ENCODE results near the gene REG3G. TPM values are rescaled to one million over a fixed set of nuclear protein-coding genes. Genes with fewer than 3 reads are reported as not detected.

REG3G gene
- total RNA-seq, 3 donors from 2014 or later (not counting 1 experiment from before 2014, with no cell fraction given) = not detected

DNA sequence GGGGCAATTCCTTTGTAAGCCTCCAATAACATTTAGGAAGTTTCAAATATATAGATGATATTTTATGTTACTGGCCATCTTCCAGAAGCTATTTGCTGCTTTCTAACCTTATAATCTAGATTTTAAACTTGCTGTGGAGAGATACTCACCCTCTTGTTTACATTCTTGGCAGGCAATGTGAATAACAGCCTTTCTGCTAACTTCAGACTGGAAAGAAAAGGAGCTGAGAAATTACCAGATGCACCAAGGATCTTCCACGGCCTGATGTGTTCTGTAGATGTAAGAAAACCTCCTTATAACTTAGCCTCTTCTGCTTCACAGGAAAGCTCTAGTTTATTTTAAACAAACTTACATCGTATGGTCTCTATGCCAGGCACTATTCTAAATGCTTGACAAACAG is 45.6 kb downstream of the REG3G start:
- Histone ChIP-seq H3K9me3 (ENCODE audit: control insufficient read depth, insufficient read depth, low read length) (peaks cover 4% of the 10 kb centered on the region), H3K27me3 (ENCODE audit: control insufficient read depth, insufficient read depth, low read length) (no peaks in the 10 kb centered on the region), H3K4me1 (ENCODE audit: control insufficient read depth, insufficient read depth, low read length) (no peaks in the 10 kb centered on the region), H3K36me3 (ENCODE audit: control insufficient read depth, insufficient read depth, low read length) (no peaks in the 10 kb centered on the region), H3K4me3 (ENCODE audit: low read length) (no peak overlapping the region), H3K27ac (ENCODE audit: low read length) (no peak overlapping the region)
- peaks cover 16 to 24% of the 10 kb centered on the region in 2 donors for H3K9me3 Mint-ChIP-seq
- TF ChIP-seq CTCF (IDR thresholded peaks at IDR 0.05) = no peak
- H3K27me3 Mint-ChIP-seq (ENCODE audit: low read depth in 2 of 2) = no peaks in the 10 kb centered on the region
- H3K4me1 Mint-ChIP-seq = no peaks in the 10 kb centered on the region
- no peak for ATAC-seq
- H3K27ac Mint-ChIP-seq = no peak overlapping the region
- intact Hi-C loops (cut with micrococcal nuclease) = no loop called here
- no peak for DNase-seq
- H3K36me3 Mint-ChIP-seq = peaks cover 6% of the 10 kb centered on the region
- 84% methylated on average over 2 of the region's 2 CpGs for WGBS (ENCODE audit: insufficient coverage)
- no peak overlapping the region for H3K4me3 Mint-ChIP-seq

Other genes starting within 250 kb of the REG3G start
- not detected for gene REG1B, start 62.3 kb downstream of the REG3G start, total RNA-seq
- not detected for gene REG1A, start 94.8 kb downstream of the REG3G start, total RNA-seq
- gene REG3A, start 134.1 kb downstream of the REG3G start, total RNA-seq = not detected